ENCODE data around the gene COL1A1.

GRCh38 chr17:50194140-50194933, 7.1 kb downstream of the COL1A1 start:
- TF ChIP-seq, protein P1, sequence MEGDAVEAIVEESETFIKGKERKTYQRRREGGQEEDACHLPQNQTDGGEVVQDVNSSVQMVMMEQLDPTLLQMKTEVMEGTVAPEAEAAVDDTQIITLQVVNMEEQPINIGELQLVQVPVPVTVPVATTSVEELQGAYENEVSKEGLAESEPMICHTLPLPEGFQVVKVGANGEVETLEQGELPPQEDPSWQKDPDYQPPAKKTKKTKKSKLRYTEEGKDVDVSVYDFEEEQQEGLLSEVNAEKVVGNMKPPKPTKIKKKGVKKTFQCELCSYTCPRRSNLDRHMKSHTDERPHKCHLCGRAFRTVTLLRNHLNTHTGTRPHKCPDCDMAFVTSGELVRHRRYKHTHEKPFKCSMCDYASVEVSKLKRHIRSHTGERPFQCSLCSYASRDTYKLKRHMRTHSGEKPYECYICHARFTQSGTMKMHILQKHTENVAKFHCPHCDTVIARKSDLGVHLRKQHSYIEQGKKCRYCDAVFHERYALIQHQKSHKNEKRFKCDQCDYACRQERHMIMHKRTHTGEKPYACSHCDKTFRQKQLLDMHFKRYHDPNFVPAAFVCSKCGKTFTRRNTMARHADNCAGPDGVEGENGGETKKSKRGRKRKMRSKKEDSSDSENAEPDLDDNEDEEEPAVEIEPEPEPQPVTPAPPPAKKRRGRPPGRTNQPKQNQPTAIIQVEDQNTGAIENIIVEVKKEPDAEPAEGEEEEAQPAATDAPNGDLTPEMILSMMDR (IDR thresholded peaks at IDR 0.05; ENCODE audit: poor library complexity) = no peak
- TF ChIP-seq EZH2 (IDR thresholded peaks at IDR 0.05; ENCODE audit: borderline replicate concordance) = no peak

All from hepatocyte (in vitro differentiated cells).